Ascending aorta (tissue), 2 donors: Measurements from ENCODE around the gene CAMK2D. TPM values are rescaled to one million over a fixed set of nuclear protein-coding genes. Genes with fewer than 3 reads are reported as not detected.

Experiments
- DNase-seq, 2 donors: peaks; one replicate each; pipeline ENCODE4 v3.0.0-alpha.2; 2019; ENCODE audit warnings: low spot score in 2 of 2
- H3K27ac ChIP-seq, 2 donors: fragments of 200-600 bp; sonication (generic); one replicate each; pipeline ENCODE4 v1.5.1; 2016 to 2017; ENCODE audit warnings: mild to moderate bottlenecking in 1 of 2
- H3K27me3 ChIP-seq: fragments of 200-600 bp; sonication (generic); one replicate; pipeline ENCODE4 v1.5.1; 2017
- H3K36me3 ChIP-seq, 2 donors: fragments of 200-600 bp; sonication (generic); one replicate each; pipeline ENCODE4 v1.5.1; 2016
- H3K4me1 ChIP-seq, 2 donors: fragments of 200-600 bp; sonication (generic); one replicate each; pipeline ENCODE4 v1.5.1; 2016 to 2017; ENCODE audit warnings: mild to moderate bottlenecking in 1 of 2
- H3K4me3 ChIP-seq, 2 donors: fragments of 200-600 bp; sonication (generic); one replicate each; pipeline ENCODE4 v1.5.1; 2016 to 2017; ENCODE audit warnings: mild to moderate bottlenecking in 1 of 2
- H3K9me3 ChIP-seq, 2 donors: fragments of 200-600 bp; sonication (generic); one replicate each; pipeline ENCODE4 v1.5.1; 2016
- intact Hi-C: fragments of 100-400 bp; cut with DNase I; formaldehyde crosslinking; loops from one replicate; pipeline ENCODE4 v1.15.1; 2023
- total RNA-seq: library from RNA; depleted of rRNA; stranded (reverse); fragments of >200 nt; gene quantifications from one replicate; pipeline ENCODE4 v1.1.0, GENCODE V29; 2016
- TF ChIP-seq, protein P1 (sequence below), 3 experiments: fragments of 200-600 bp in 2 of 3; fragments of 450-650 bp in 1 of 3; sonication (generic) in 2 of 3; IDR thresholded peaks; one replicate each; pipeline ENCODE4 v1.5.1; 2016 to 2019; ENCODE audit warnings: antibody characterized with exemption in 3 of 3, mild to moderate bottlenecking in 1 of 3, moderate library complexity in 1 of 3

CAMK2D gene
- total RNA-seq, 1 donor from 2014 or later: 23.8 TPM

DNA sequence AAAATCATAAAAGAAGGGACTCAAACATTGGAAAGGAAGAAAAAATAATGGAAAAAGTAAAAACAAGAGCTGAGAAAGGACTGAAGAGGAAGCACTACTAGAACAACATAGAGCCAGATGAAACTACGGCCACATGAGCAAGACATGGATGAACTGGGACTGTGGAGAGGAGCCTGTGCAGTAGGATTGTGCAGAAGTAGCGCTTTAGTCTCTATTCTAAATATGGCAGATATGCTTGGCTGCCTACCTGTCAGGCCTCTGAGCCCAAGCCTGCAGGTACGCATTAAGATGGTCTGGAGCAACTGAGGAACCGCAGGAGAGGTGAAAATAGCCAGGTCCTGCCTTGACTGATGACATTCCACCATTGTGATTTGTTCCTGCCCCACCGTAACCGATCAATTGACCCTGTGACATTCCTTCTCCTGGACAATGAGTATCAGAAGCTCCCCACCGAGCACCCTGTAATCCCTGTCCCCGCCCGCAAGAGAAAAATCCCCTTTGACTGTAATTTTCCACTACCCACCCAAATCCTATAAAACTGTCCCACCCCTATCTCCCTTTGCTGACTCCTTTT, 154.3 kb downstream of the CAMK2D start:
- Histone ChIP-seq H3K36me3 (no peaks in the 10 kb centered on the region), H3K27ac (no peak overlapping the region), H3K4me1 (peaks cover 0 to 11% of the 10 kb centered on the region in 2 donors), H3K9me3 (no peaks in the 10 kb centered on the region), H3K27me3 (no peaks in the 10 kb centered on the region), H3K4me3 (no peak overlapping the region)
- intact Hi-C loops: no loop called here
- DNase-seq: no peak
- TF ChIP-seq, protein P1, sequence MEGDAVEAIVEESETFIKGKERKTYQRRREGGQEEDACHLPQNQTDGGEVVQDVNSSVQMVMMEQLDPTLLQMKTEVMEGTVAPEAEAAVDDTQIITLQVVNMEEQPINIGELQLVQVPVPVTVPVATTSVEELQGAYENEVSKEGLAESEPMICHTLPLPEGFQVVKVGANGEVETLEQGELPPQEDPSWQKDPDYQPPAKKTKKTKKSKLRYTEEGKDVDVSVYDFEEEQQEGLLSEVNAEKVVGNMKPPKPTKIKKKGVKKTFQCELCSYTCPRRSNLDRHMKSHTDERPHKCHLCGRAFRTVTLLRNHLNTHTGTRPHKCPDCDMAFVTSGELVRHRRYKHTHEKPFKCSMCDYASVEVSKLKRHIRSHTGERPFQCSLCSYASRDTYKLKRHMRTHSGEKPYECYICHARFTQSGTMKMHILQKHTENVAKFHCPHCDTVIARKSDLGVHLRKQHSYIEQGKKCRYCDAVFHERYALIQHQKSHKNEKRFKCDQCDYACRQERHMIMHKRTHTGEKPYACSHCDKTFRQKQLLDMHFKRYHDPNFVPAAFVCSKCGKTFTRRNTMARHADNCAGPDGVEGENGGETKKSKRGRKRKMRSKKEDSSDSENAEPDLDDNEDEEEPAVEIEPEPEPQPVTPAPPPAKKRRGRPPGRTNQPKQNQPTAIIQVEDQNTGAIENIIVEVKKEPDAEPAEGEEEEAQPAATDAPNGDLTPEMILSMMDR (IDR thresholded peaks at IDR 0.05): no peak

DNA sequence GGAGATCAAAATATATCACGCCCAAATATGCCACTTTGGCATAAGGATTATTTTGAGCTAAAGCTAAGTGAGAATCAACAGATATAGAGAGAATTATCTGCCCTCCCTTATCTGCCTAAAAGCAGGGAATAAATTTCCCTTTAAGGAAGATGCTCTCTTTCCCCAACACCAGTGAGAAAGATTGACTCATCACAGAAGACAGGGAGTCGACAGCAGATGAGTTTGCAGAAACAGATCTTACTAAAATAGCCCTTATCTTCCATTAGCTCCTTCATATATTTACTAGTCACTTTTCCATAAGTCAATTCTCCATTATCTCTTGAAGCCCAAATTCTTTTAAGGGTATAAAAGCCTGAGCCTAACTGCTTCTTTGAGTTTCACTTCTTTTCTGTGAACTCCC, 156.6 kb downstream of the CAMK2D start:
- H3K4me1 ChIP-seq: peaks cover 0 to 11% of the 10 kb centered on the region in 2 donors

DNA sequence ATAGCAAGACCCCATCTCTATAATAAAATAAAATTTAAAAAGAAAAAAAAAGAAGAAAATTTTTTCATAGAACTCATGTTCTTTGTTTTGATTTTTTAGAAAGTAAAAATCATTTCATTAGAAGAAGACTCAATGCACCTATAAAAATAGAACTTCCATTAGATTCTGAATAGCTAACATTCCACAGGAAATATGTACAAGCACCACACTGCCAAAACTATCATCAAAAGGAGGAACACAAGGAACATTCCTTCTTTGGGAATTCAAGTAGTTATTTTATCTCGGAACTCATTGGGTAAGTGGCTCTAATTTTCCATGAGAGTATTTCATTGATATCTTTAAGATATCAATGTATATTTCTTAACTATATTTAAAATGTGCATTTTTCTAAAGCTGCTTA, 157.6 kb downstream of the CAMK2D start:
- no peaks in the 10 kb centered on the region for H3K9me3 ChIP-seq
- TF ChIP-seq, protein P1 (IDR thresholded peaks at IDR 0.05): no peak
- H3K36me3 ChIP-seq: no peaks in the 10 kb centered on the region
- DNase-seq: no peak
- H3K27ac ChIP-seq: no peak overlapping the region
- H3K4me1 ChIP-seq: peaks cover 0 to 11% of the 10 kb centered on the region in 2 donors
- no peak overlapping the region for H3K4me3 ChIP-seq
- no peaks in the 10 kb centered on the region for H3K27me3 ChIP-seq
- intact Hi-C loops: no loop called here

More for the DNA sequence above, 156.6 kb downstream of the CAMK2D start:
- intact Hi-C loops: no loop called here
- H3K36me3 ChIP-seq: no peaks in the 10 kb centered on the region
- TF ChIP-seq, protein P1 (IDR thresholded peaks at IDR 0.05): no peak
- H3K4me3 ChIP-seq: no peak overlapping the region
- H3K27me3 ChIP-seq: no peaks in the 10 kb centered on the region
- H3K27ac ChIP-seq: no peak overlapping the region
- DNase-seq: no peak
- no peaks in the 10 kb centered on the region for H3K9me3 ChIP-seq

DNA sequence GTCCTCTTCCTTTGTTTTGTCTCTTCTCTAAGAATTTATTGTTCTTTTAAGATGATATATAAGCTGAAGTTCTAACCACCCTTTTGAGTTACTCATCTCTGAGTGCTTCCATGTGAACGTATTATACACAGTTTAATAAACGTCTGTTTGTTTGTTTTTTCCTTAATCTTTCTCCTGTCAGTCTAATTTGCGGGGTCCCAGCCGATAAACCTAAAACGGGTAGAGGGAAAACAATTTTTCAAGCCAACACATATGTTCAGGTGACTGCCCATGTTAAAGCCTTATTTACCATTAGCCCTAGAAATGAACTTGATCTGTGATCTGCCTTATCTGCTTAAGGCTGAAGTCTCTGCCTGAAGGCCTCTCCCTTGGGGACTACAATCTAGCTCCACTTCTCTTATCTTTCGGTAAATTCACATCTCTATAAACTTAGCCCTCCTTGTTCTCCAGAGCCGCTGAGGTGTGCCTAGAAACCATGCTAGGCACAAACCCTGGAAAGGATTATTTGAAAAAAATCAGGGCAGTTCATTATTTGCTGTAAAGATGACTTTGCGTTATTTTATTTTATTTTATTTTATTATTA, 158.8 kb downstream of the CAMK2D start:
- H3K9me3 ChIP-seq: no peaks in the 10 kb centered on the region
- intact Hi-C loops: no loop called here
- no peak for DNase-seq
- H3K27ac ChIP-seq: no peak overlapping the region
- no peaks in the 10 kb centered on the region for H3K36me3 ChIP-seq
- peaks cover 0 to 11% of the 10 kb centered on the region in 2 donors for H3K4me1 ChIP-seq
- TF ChIP-seq, protein P1 (IDR thresholded peaks at IDR 0.05): no peak
- no peak overlapping the region for H3K4me3 ChIP-seq
- no peaks in the 10 kb centered on the region for H3K27me3 ChIP-seq

DNA sequence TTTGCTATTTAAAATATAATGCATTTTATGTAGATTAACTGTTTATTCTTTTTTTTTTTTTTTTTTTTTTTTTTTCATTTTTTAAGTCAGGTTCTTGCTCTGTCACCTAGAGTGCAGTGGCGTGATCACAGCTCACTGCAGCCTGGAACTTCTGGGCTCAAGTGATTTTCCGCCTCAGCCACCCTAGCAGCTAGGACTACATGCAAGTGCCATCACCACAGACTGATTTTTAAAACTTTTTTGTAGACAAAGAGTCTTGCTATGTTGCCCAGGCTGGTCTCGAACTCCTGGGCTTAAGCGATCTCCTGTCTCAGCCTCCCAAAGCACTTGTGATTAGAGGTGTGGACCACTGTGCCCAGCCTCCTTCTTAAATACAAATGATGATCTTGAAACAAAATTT, 159.9 kb downstream of the CAMK2D start:
- intact Hi-C loops: no loop called here
- Histone ChIP-seq H3K4me3 (no peak overlapping the region), H3K27ac (no peak overlapping the region), H3K27me3 (no peaks in the 10 kb centered on the region), H3K4me1 (peaks cover 0 to 11% of the 10 kb centered on the region in 2 donors), H3K9me3 (no peaks in the 10 kb centered on the region), H3K36me3 (no peaks in the 10 kb centered on the region)
- DNase-seq: no peak
- TF ChIP-seq, protein P1 (IDR thresholded peaks at IDR 0.05): no peak
